NCI-H526 treated with DMSO at 0.1 percent for 48 hours (cell line): Measurements from ENCODE around the gene KAT8.

ENCODE experiments used
- DNase-seq: peaks from one replicate; lab custom pipeline; 2025; lab: John Stamatoyannopoulos, UW

The KAT8 gene

GRCh38 chr16:31108035-31108793 is 9.2 kb upstream of the KAT8 start, which contains the start of gene BCKDK:
BCKDK (plus strand) TSS chr16:31108386; CDS start chr16:31109224, 838 bp downstream.
- peak; percentile 53 for DNase-seq

- no peak for DNase-seq
Measured at GRCh38 chr16:31108794-31109558, 8.5 kb upstream of the KAT8 start.

GRCh38 chr16:31109622-31110021 is 7.8 kb upstream of the KAT8 start:
- no peak for DNase-seq

- no peak for DNase-seq
Measured at GRCh38 chr16:31110106-31111034, 7.1 kb upstream of the KAT8 start.

- no peak for DNase-seq
Measured at GRCh38 chr16:31111881-31112466, 5.5 kb upstream of the KAT8 start.

GRCh38 chr16:31112711-31113110 is 4.8 kb upstream of the KAT8 start:
- DNase-seq = no peak

- no peak for DNase-seq
Measured at GRCh38 chr16:31113121-31114120, 4.0 kb upstream of the KAT8 start.

- DNase-seq = no peak
Measured at GRCh38 chr16:31114468-31114867, 3.0 kb upstream of the KAT8 start.

- no peak for DNase-seq
Measured at GRCh38 chr16:31118223-31119155, 1.0 kb downstream of the KAT8 start.

- DNase-seq = no peak
Measured at GRCh38 chr16:31120129-31120528, 2.7 kb downstream of the KAT8 start.

- DNase-seq = no peak
Measured at GRCh38 chr16:31125844-31126243, 8.4 kb downstream of the KAT8 start.

GRCh38 chr16:31127182-31127581 is 9.7 kb downstream of the KAT8 start:
- no peak for DNase-seq

- no peak for DNase-seq
Measured at GRCh38 chr16:31128711-31129567, 11.5 kb downstream of the KAT8 start.

GRCh38 chr16:31129568-31130335 is 12.3 kb downstream of the KAT8 start:
- no peak for DNase-seq

- no peak for DNase-seq
Measured at GRCh38 chr16:31130336-31130891, 12.9 kb downstream of the KAT8 start.

- no peak for DNase-seq
Measured at GRCh38 chr16:31130899-31131298, 13.4 kb downstream of the KAT8 start.

GRCh38 chr16:31131416-31131815 is 14.0 kb downstream of the KAT8 start:
- DNase-seq = no peak
